ENCODE data around the gene ABCA4. TPM values are rescaled to one million over a fixed set of nuclear protein-coding genes. Genes with fewer than 3 reads are reported as not detected.
A peak's percentile ranks its signal among the peaks of the same experiment; 100 is the strongest.

ABCA4 gene
- total RNA-seq, 5 donors from 2014 or later (not counting 1 experiment from before 2014, with no cell fraction given): not detected

- H3K4me1 Mint-ChIP-seq: peaks cover 4 to 7% (median 6%) of the 10 kb centered on the region in 3 donors
- peaks cover 0 to 6% of the 10 kb centered on the region in 2 experiments for H3K4me1 ChIP-seq (ENCODE audit: control insufficient read depth in 1 of 2, extremely low read depth in 1 of 2, insufficient read depth in 2 of 2, low read length in 2 of 2)
- ChIA-PET CTCF (interaction anchor here (0.6 to 1.3 kb wide), 7 partner anchors 11 to 955 kb away, joined by 3 to 7 read pairs (median 3); no protein-coding TSS in a partner anchor), POLR2A (no interaction called here)
- H3K27me3 Mint-ChIP-seq: peaks cover 13 to 32% of the 10 kb centered on the region in 2 donors
- no peaks in the 10 kb centered on the region for H3K9me3 Mint-ChIP-seq
- no peaks in the 10 kb centered on the region for H3K9me3 ChIP-seq
- no peak overlapping the region for H3K27ac ChIP-seq (ENCODE audit: low read length)
- DNase-seq: no peak
- H3K27ac Mint-ChIP-seq: no peak overlapping the region
- no peak for ATAC-seq (replicated peaks in 1 of 4)
- no peak overlapping the region for H3K4me3 ChIP-seq (ENCODE audit: control insufficient read depth in 1 of 2, extremely low read depth in 1 of 2, low read length in 1 of 2)
- no peaks in the 10 kb centered on the region for H3K36me3 Mint-ChIP-seq
- peaks cover 0 to 35% of the 10 kb centered on the region in 2 experiments for H3K27me3 ChIP-seq (replicated peaks in 1 of 2; ENCODE audit: control insufficient read depth in 2 of 2, extremely low read depth in 1 of 2, insufficient read depth in 2 of 2, low read length in 1 of 2)
- H3K36me3 ChIP-seq (ENCODE audit: control insufficient read depth in 2 of 2, extremely low read depth in 1 of 2, insufficient read depth in 1 of 2, low read length in 1 of 2): no peaks in the 10 kb centered on the region
- 78% methylated on average over 4 of the region's 9 CpGs for WGBS (ENCODE audit: insufficient coverage)
- no peak overlapping the region for H3K4me3 Mint-ChIP-seq
Measured at GRCh38 chr1:94044891-94045290, 76.1 kb downstream of the ABCA4 start.

DNA sequence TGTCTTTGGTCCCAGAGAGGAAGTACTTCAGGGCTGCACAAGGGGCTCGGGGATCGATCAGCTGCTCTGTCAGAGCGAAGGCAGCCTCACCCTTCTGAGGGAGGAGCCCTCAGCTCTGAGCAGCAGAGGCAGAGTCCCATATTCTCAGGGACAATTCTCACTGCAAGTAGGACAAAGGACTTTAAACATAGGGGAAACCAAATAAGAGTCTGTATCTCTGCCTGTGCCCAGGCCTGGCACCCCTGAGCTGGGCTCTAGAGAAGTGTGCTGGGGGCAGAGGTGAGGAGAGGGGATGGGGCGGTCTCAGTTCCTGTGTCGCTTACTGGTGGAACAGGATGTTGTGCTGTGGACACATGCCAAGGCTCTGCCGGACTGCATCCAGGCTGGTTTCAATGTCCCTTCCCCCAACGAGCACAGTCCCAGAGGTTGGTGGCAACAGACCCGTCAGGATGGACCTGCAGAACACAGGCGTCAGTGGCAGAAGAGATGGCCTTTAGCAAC lies 76.6 kb downstream of the ABCA4 start:
- no peak overlapping the region for H3K4me3 Mint-ChIP-seq
- peaks cover 0 to 6% of the 10 kb centered on the region in 2 experiments for H3K4me1 ChIP-seq (ENCODE audit: control insufficient read depth in 1 of 2, extremely low read depth in 1 of 2, insufficient read depth in 2 of 2, low read length in 2 of 2)
- H3K4me1 Mint-ChIP-seq: peaks cover 4 to 7% (median 6%) of the 10 kb centered on the region in 3 donors
- no peaks in the 10 kb centered on the region for H3K36me3 Mint-ChIP-seq
- peaks cover 0 to 36% of the 10 kb centered on the region in 2 experiments for H3K27me3 ChIP-seq (replicated peaks in 1 of 2; ENCODE audit: control insufficient read depth in 2 of 2, extremely low read depth in 1 of 2, insufficient read depth in 2 of 2, low read length in 1 of 2)
- WGBS (ENCODE audit: insufficient coverage): 51% methylated on average over 8 of the region's 9 CpGs
- ChIA-PET CTCF (interaction anchor here (0.6 to 1.0 kb wide), 8 partner anchors 15 to 956 kb away, joined by 3 to 12 read pairs (median 4); no protein-coding TSS in a partner anchor), POLR2A (no interaction called here)
- H3K9me3 Mint-ChIP-seq: no peaks in the 10 kb centered on the region
- ATAC-seq (replicated peaks in 1 of 4) (no peak), DNase-seq (no peak)
- H3K27ac Mint-ChIP-seq: no peak overlapping the region
- peaks cover 17 to 36% of the 10 kb centered on the region in 2 donors for H3K27me3 Mint-ChIP-seq
- no peaks in the 10 kb centered on the region for H3K36me3 ChIP-seq (ENCODE audit: control insufficient read depth in 2 of 2, extremely low read depth in 1 of 2, insufficient read depth in 1 of 2, low read length in 1 of 2)
- H3K9me3 ChIP-seq: no peaks in the 10 kb centered on the region
- H3K27ac ChIP-seq (ENCODE audit: low read length): no peak overlapping the region
- H3K4me3 ChIP-seq (ENCODE audit: control insufficient read depth in 1 of 2, extremely low read depth in 1 of 2, low read length in 1 of 2): no peak overlapping the region

GRCh38 chr1:94043738-94044289 lies 77.1 kb downstream of the ABCA4 start:
- Histone ChIP-seq H3K4me3 (ENCODE audit: control insufficient read depth in 1 of 2, extremely low read depth in 1 of 2, low read length in 1 of 2) (no peak overlapping the region), H3K36me3 (ENCODE audit: control insufficient read depth in 2 of 2, extremely low read depth in 1 of 2, insufficient read depth in 1 of 2, low read length in 1 of 2) (no peaks in the 10 kb centered on the region), H3K27me3 (replicated peaks in 1 of 2; ENCODE audit: control insufficient read depth in 2 of 2, extremely low read depth in 1 of 2, insufficient read depth in 2 of 2, low read length in 1 of 2) (peaks cover 0 to 36% of the 10 kb centered on the region in 2 experiments), H3K27ac (ENCODE audit: low read length) (no peak overlapping the region), H3K4me1 (ENCODE audit: control insufficient read depth in 1 of 2, extremely low read depth in 1 of 2, insufficient read depth in 2 of 2, low read length in 2 of 2) (peaks cover 0 to 6% of the 10 kb centered on the region in 2 experiments), H3K9me3 (no peaks in the 10 kb centered on the region)
- Mint-ChIP-seq H3K27me3 (peaks cover 20 to 38% of the 10 kb centered on the region in 2 donors), H3K4me1 (peaks cover 4 to 7% (median 6%) of the 10 kb centered on the region in 3 donors), H3K4me3 (no peak overlapping the region), H3K36me3 (no peaks in the 10 kb centered on the region), H3K9me3 (no peaks in the 10 kb centered on the region), H3K27ac (no peak overlapping the region)
- CTCF ChIA-PET: interaction anchor here (0.6 to 0.7 kb wide), 2 partner anchors 415 to 625 kb away, joined by 4 to 12 read pairs; no protein-coding TSS in a partner anchor
- 0% methylated on average over 1 of the region's 4 CpGs for WGBS (ENCODE audit: insufficient coverage)
- no peak for DNase-seq
- ATAC-seq (replicated peaks in 1 of 4): no peak
- POLR2A ChIA-PET: no interaction called here

DNA sequence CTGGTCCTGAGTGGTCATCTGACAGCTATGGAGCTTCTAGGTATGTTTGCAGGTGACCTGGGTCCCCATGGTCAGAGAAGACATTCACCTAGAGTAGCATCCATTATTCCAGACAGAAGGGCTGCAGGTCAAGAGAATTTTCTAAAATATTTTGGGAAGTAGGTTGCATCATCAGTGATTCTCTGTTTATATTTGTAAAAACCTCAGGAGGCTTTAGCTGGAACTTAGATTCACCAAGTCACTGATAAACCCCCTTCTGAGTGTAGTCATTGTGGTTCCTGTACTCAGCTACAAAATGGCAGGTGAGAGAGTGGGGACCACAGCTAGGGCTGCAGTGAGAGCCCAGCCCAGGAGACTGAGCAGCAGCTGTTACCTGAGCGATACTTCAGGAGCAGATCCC lies 78.6 kb downstream of the ABCA4 start:
- no peak overlapping the region for H3K27ac Mint-ChIP-seq
- no peaks in the 10 kb centered on the region for H3K36me3 Mint-ChIP-seq
- CTCF ChIA-PET: interaction anchor here (1.0 to 1.6 kb wide), 4 partner anchors 17 to 763 kb away, joined by 3 to 13 read pairs (median 4); no protein-coding TSS in a partner anchor

DNA sequence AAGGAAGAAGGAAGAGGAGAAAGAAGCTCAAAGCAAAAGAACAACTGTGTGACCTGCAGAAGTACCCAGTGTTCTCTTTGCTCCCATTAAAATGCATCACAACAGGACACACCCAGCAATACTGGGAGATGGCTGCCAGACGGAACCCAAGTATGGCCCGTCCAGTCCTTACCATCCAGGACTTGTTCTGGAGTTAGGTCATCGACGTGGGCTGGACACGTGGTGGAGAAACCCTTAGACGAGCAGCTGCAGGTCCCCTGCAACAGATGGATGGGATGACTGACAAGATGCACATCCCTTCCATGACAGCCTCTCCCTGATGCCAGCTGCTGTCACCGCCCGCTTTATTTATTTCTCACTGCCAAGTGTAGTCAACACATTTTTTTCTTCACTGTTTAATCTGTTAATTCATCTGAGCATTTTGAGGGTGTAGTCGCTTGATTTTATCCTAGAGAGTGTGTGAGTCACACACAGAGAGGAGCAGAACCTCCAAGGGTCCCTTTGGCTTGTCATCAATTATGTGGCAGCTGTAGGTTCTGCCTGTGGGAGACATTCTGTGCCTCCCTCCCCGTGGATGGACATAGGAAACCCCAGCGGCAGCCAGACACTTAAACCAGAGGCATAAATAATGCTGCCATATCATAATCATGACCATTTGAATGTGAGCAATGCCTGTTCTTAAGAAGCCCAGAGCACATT lies 80.9 kb downstream of the ABCA4 start:
- Mint-ChIP-seq H3K4me1 (peaks cover 0 to 4% (median 2%) of the 10 kb centered on the region in 3 donors), H3K36me3 (no peaks in the 10 kb centered on the region), H3K27me3 (peaks cover 50 to 53% of the 10 kb centered on the region in 2 donors), H3K4me3 (no peak overlapping the region), H3K9me3 (no peaks in the 10 kb centered on the region), H3K27ac (no peak overlapping the region)
- H3K36me3 ChIP-seq (ENCODE audit: control insufficient read depth in 2 of 2, extremely low read depth in 1 of 2, insufficient read depth in 1 of 2, low read length in 1 of 2): no peaks in the 10 kb centered on the region
- POLR2A ChIA-PET: no interaction called here
- 96% methylated on average over 8 of the region's 11 CpGs for WGBS (ENCODE audit: insufficient coverage)
- no peaks in the 10 kb centered on the region for H3K4me1 ChIP-seq (ENCODE audit: control insufficient read depth in 1 of 2, extremely low read depth in 1 of 2, insufficient read depth in 2 of 2, low read length in 2 of 2)
- CTCF ChIA-PET: interaction anchor here (0.7 to 2.1 kb wide), 11 partner anchors 13 to 1130 kb away, joined by 3 to 10 read pairs (median 3); no protein-coding TSS in a partner anchor
- H3K27me3 ChIP-seq (replicated peaks in 1 of 2; ENCODE audit: control insufficient read depth in 2 of 2, extremely low read depth in 1 of 2, insufficient read depth in 2 of 2, low read length in 1 of 2): peaks cover 0 to 20% of the 10 kb centered on the region in 2 experiments
- no peaks in the 10 kb centered on the region for H3K9me3 ChIP-seq
- H3K27ac ChIP-seq (ENCODE audit: low read length): no peak overlapping the region
- DNase-seq: no peak
- H3K4me3 ChIP-seq (ENCODE audit: control insufficient read depth in 1 of 2, extremely low read depth in 1 of 2, low read length in 1 of 2): no peak overlapping the region
- no peak for ATAC-seq (replicated peaks in 1 of 4)

More for the DNA sequence above, 78.6 kb downstream of the ABCA4 start:
- ATAC-seq (replicated peaks in 1 of 4) (no peak), DNase-seq (no peak)
- 80% methylated on average over 1 of the region's 1 CpG for WGBS (ENCODE audit: insufficient coverage)
- H3K36me3 ChIP-seq (ENCODE audit: control insufficient read depth in 2 of 2, extremely low read depth in 1 of 2, insufficient read depth in 1 of 2, low read length in 1 of 2): no peaks in the 10 kb centered on the region
- H3K27me3 ChIP-seq (replicated peaks in 1 of 2; ENCODE audit: control insufficient read depth in 2 of 2, extremely low read depth in 1 of 2, insufficient read depth in 2 of 2, low read length in 1 of 2): peaks cover 0 to 36% of the 10 kb centered on the region in 2 experiments
- H3K27ac ChIP-seq (ENCODE audit: low read length): no peak overlapping the region
- peaks cover 32 to 38% of the 10 kb centered on the region in 2 donors for H3K27me3 Mint-ChIP-seq
- H3K4me3 Mint-ChIP-seq: no peak overlapping the region
- POLR2A ChIA-PET: no interaction called here
- peaks cover 0 to 6% of the 10 kb centered on the region in 2 experiments for H3K4me1 ChIP-seq (ENCODE audit: control insufficient read depth in 1 of 2, extremely low read depth in 1 of 2, insufficient read depth in 2 of 2, low read length in 2 of 2)
- no peak overlapping the region for H3K4me3 ChIP-seq (ENCODE audit: control insufficient read depth in 1 of 2, extremely low read depth in 1 of 2, low read length in 1 of 2)
- peaks cover 4 to 7% (median 6%) of the 10 kb centered on the region in 3 donors for H3K4me1 Mint-ChIP-seq
- H3K9me3 ChIP-seq: no peaks in the 10 kb centered on the region
- H3K9me3 Mint-ChIP-seq: no peaks in the 10 kb centered on the region

GRCh38 chr1:94039514-94039870 lies 81.5 kb downstream of the ABCA4 start:
- Histone ChIP-seq H3K27me3 (replicated peaks in 1 of 2; ENCODE audit: control insufficient read depth in 2 of 2, extremely low read depth in 1 of 2, insufficient read depth in 2 of 2, low read length in 1 of 2) (peaks cover 0 to 16% of the 10 kb centered on the region in 2 experiments), H3K27ac (ENCODE audit: low read length) (no peak overlapping the region), H3K9me3 (no peaks in the 10 kb centered on the region), H3K36me3 (ENCODE audit: control insufficient read depth in 2 of 2, extremely low read depth in 1 of 2, insufficient read depth in 1 of 2, low read length in 1 of 2) (no peaks in the 10 kb centered on the region), H3K4me3 (ENCODE audit: control insufficient read depth in 1 of 2, extremely low read depth in 1 of 2, low read length in 1 of 2) (no peak overlapping the region), H3K4me1 (ENCODE audit: control insufficient read depth in 1 of 2, extremely low read depth in 1 of 2, insufficient read depth in 2 of 2, low read length in 2 of 2) (no peaks in the 10 kb centered on the region)
- Mint-ChIP-seq H3K4me1 (peaks cover 0 to 4% (median 2%) of the 10 kb centered on the region in 3 donors), H3K4me3 (no peak overlapping the region), H3K9me3 (no peaks in the 10 kb centered on the region), H3K36me3 (no peaks in the 10 kb centered on the region), H3K27me3 (peaks cover 50 to 53% of the 10 kb centered on the region in 2 donors), H3K27ac (no peak overlapping the region)
- ChIA-PET CTCF (interaction anchor here (0.5 to 2.1 kb wide), 11 partner anchors 14 to 427 kb away, joined by 3 to 10 read pairs (median 3); no protein-coding TSS in a partner anchor), POLR2A (no interaction called here)
- no CpG with 5 or more reads among the region's 4 CpGs for WGBS (ENCODE audit: insufficient coverage)
- ATAC-seq (replicated peaks in 1 of 4) (no peak), DNase-seq (peak in 26 of 35 experiments; percentile 7 to 70 (median 38))

All from T-cell (primary cell).